Raji (cell line): ENCODE measurements around the gene ZNF653.

ENCODE experiments used
- POLR2A ChIP-seq: IDR thresholded peaks from 2 replicates; pipeline ENCODE4 v1.6.1; 2011; ENCODE audit warnings: low read depth, low read length, control low read depth; ENCODE audit not compliant: insufficient read depth

Gene ZNF653

DNA sequence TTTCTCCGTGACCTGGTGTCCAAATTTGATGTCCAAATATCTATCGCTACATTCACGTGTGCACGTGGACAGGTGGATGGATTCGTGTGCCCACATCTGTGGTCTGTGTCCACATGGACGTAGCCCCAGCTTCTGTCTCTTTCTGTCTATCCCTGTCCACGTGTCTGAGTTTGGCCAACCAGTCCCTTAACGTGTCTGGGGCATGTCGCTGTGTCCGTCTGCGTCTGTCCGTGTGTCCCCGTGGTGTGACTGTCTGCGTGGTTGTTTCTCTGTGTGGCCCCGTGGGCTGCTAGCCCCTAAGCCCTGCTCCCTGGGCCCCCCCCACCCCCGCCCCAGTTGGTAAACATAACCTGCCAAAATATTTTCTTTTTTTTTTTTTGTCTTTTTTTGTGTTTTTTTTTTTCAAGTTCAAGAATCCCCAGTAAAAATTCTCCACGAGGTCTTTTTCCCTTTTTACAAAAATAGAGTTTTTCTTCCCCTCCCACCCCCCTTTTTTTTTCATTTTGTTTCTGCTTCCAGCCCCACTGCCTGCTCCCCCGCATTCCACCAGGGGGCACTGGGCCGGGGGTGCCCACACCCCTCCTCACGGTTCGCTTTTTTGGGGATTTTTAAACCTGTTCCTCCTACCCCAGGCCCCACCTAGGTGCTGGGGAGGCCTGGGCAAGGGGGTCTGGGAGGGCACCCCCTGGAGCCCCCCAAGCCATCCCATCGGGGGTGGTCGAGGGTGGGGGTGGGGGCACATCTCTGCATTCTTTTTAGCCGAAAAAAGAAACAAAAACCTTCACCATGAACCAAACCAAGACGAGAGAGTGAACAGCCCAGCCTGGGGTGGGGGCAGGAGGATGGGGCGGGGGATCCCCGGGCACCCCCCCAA is 51.9 kb downstream of the ZNF653 start:
- TF ChIP-seq POLR2A, result no peak

- TF ChIP-seq POLR2A, result no peak
Observed at GRCh38 chr19:11452620-11453310, 52.9 kb downstream of the ZNF653 start.

DNA sequence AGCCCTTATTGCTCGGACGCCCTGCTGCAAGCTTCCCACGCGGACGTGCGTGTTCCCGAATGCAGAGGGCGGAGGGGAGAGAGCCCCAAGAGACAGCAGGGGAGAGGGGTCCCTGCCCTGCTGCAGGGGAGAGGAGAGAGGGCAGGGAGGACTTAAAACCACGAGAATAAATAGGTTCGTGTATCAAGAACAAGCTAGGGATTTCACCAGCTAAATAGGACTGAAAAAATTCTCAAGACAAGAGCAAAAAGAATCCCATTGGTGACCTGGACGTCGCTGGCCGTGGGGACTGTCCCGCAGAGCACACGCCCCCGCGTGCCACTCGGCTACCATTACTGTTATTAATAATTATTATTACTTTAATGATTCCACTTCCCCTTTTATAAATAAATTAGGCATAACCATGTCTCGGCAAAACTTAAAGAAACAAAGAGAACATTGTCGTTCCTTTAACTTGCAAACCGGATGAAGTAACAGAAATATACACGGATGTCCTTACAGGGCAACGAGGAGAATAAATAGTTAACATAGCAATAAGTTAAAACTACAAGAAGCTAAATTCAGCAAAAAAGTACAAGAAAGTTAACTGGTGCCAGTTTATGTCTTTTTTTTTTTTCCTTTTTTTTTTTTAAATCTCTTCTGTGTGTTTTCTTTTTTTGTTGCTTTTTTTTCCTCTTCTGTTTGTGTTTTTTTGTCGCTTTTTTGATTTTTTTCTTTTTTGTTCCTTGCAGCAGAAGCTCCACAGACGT is 53.6 kb downstream of the ZNF653 start:
- no peak for TF ChIP-seq POLR2A

DNA sequence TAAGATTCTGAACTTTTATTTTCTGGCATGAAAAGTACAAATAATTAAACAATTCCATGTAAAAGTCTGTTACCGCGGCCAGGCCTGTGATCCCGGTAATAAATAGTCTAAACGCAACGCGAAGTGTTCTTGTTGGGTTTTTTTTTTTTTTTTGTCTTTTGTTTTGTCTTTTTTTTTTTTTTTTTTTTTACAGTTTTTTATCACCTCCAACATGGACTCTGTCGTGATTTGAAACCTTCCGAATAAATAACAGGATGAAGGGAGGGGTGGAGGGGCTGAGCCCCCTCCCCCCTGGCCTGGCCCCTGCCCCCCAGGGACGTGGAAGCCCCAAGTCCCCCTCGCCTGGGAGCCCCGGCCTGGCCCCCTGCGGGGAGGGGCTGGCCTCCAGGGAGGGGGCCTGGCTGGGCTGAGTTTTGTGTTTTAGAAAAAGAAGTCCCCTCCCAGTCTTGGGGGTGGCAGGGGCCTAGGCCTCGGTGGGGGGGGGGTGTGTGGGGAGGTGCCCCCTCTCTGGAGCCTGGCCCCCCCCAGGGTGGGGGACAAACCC is 54.2 kb downstream of the ZNF653 start:
- no peak for TF ChIP-seq POLR2A

DNA sequence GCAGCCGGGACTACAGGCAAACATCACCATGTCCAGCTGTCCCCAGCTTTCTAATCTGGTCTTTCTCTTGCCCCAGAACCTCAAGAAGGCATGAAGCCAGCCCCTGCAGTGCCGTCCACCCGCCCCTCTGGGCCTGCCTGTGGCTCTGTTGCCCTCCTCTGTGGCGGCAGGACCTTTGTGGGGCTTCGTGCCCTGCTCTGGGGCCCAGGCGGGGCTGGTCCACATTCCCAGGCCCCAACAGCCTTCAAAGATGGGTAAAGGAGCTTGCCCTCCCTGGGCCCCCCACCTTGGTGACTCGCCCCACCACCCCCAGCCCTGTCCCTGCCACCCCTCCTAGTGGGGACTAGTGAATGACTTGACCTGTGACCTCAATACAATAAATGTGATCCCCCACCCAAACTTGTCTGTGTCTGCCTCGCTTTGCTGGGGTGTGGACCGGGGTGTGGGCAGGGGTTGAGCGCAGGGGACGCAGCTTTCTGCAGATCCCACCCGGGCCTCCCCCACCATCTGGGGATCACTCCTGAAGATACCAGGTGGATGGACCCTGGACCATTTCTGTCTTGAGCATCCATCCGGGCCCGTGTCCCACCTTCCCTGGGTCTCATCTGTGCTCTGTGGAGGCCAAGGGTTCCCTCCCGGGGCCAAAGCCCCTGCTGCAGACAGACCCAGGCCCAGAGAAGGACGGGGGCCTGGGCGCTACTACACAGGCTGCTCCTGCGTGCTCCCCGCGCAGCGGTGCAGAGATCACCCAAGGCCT is 54.9 kb downstream of the ZNF653 start:
- no peak for TF ChIP-seq POLR2A

DNA sequence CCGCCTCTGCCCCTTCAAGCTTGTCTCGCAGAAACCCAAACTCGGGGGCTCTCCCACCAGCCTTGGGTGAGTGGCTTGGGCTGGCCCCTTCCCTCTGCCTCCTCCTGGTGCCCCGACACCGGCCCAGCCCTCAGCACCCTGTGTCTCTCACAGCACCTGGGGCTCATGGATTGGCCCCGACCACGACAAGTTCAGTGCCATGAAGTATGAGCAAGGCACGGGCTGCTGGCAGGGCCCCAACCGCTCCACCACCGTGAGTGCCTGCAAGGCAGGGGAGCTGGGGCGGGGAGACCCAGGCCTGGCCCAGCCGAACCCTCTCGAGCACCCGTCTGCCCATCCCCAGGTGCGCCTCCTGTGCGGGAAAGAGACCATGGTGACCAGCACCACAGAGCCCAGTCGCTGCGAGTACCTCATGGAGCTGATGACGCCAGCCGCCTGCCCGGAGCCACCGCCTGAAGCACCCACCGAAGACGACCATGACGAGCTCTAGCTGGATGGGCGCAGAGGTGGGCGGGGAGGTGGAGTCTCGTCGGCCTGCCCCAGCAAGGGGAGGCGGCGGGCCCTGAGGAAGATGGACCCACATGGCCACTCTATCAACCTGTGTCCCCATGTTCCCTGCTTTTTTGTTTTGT is 56.6 kb downstream of the ZNF653 start:
- no peak for TF ChIP-seq POLR2A

DNA sequence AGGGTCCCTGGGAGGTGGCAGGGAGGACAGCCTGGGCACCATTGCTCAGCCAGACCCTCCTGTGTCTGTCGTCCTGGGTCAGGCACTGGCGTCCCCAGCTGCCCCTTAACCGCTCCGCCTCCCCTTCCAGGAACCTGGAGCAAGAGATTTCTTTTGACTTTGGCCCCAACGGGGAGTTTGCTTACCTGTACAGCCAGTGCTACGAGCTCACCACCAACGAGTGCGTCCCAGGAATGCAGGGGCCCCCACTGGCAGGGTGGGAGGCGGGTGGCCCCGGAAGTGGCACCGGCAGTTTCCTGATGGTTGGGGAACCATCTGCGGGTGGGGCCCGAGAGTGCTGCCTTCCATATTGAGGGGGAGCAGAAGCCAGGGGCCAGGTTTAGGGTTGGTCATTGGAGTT is 57.2 kb downstream of the ZNF653 start:
- no peak for TF ChIP-seq POLR2A

DNA sequence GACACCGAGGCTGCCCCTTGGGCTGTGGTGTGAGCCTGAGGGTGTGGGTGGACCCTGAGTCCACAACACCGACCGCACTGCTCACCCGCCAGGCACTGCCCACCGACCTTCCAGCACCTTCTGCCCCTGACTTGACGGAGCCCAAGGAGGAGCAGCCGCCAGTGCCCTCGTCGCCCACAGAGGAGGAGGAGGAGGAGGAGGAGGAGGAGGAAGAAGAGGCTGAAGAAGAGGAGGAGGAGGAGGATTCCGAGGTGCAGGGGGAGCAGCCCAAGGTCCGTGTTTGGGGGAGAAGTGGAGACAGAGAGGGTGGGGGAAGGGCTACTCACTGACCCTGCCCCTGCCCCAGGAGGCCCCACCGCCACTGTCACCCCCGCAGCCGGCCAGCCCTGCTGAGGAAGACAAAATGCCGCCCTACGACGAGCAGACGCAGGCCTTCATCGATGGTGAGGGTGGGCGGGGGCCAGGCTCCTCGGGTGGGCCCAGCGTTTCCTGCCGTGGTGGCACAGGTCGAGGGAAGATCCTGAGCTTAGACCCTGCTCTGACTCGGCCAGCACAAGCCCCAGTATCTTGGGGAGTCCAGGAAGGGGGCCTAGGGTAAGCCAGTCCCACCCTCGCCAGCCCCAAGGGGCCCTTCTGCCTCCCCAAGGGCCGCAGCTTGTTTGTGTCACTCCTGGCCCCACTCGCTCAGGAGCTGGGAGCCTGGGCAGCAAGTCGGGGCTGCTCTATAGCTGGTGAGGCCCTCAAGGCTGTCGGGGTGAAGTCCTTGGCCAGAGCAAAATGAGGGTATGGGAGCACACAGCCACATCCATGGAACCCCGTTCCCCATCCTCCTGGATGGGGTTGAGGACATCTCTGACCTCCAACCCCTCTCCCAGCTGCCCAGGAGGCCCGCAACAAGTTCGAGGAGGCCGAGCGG is 58.0 kb downstream of the ZNF653 start:
- TF ChIP-seq POLR2A, result no peak

GRCh38 chr19:11446652-11447301 is 58.9 kb downstream of the ZNF653 start:
- no peak for TF ChIP-seq POLR2A

DNA sequence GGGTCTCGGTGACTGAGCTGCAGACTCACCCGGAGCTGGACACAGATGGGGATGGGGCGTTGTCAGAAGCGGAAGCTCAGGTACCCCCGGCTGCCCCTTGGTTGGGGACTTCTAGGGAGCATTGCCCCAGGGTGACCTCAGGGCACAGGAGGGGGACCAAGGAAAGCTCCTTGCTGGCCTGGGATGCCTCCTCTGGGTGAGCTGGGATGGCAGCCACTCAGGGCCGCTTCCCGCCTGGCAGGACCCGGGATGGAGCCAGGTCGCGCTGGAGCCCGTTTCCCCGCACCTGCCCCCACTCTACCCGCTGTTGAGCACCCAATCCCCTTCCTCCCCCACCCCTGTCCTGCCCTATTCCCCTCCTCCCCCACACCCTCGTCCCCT is 59.4 kb downstream of the ZNF653 start:
- no peak for TF ChIP-seq POLR2A

DNA sequence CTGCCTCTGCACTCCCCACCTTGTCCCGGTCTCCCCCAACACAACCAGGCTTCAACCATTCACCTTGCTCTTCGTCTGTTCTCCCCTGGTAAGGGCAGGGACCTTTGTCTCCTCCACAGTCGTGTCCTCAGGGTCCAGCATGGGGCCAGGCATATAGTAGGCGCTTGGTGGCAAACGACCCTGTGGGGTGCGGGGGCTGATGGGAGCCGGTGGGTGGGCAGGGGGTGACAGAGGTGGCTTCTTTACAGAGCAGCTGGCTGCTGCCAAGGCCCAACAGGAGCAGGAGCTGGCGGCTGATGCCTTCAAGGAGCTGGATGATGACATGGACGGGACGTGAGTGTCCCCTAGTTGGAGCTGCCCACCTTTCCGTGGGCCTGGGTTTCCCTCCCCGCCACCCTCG is 60.5 kb downstream of the ZNF653 start:
- TF ChIP-seq POLR2A, result no peak

DNA sequence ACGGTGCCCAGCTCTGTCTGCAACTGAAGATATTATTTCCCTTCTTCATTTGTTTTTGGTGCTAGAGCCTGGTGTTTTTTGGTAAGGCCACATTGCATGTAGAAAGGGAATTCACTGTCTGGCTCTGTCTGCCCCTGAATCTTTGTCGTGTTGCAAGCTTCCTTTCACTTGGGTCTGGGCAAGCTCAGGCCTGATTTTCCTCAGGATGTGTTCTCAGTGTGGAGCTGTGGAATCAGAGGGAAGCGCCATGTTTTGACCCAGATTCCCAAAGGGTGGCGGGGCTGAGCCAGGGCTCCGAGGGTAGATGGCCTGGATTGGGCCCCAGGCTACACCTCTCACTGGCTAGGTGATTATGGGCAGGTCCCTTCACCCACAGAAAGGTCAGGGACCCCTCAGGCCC is 61.6 kb downstream of the ZNF653 start:
- no peak for TF ChIP-seq POLR2A

- TF ChIP-seq POLR2A, result no peak
Observed at GRCh38 chr19:11437955-11438354, 67.7 kb downstream of the ZNF653 start.

GRCh38 chr19:11435833-11436313 is 69.8 kb downstream of the ZNF653 start:
- TF ChIP-seq POLR2A, result no peak
